Left ventricle myocardium inferior (tissue), 1 donor: Measurements from ENCODE around the gene SKAP2. TPM values are rescaled to one million over a fixed set of nuclear protein-coding genes. Genes with fewer than 3 reads are reported as not detected.

Source experiments
- DNase-seq: peaks from one replicate; pipeline ENCODE4 v3.0.0-alpha.2; 2020
- H3K27ac ChIP-seq: fragments of 200-600 bp; replicated peaks from 2 replicates; pipeline ENCODE4 v1.8.0; 2021
- H3K27me3 ChIP-seq: fragments of 200-600 bp; 2 replicates; pipeline ENCODE4 v1.8.0; 2021; ENCODE audit warnings: low read depth
- H3K36me3 ChIP-seq: fragments of 200-600 bp; 2 replicates; pipeline ENCODE4 v1.8.0; 2021
- H3K4me1 ChIP-seq: fragments of 200-600 bp; 2 replicates; pipeline ENCODE4 v1.8.0; 2021
- H3K4me3 ChIP-seq: fragments of 200-600 bp; 2 replicates; pipeline ENCODE4 v1.8.0; 2021; ENCODE audit warnings: mild to moderate bottlenecking, moderate library complexity
- H3K9me3 ChIP-seq: fragments of 200-600 bp; replicated peaks from 2 replicates; pipeline ENCODE4 v1.8.0; 2021
- intact Hi-C: fragments of 100-400 bp; cut with micrococcal nuclease; formaldehyde crosslinking; loops from one replicate; pipeline ENCODE4 v1.11.0; 2022
- total RNA-seq: library from RNA; stranded (reverse); fragmentation: NEBNext Ultra II Directional; extraction: Animal tissue kit (Norgen Biotek cat#: 25700); gene quantifications from one replicate; pipeline ENCODE4 v1.2.1, GENCODE V29; 2021
- TF ChIP-seq, protein P1 (sequence below): fragments of 200-600 bp; IDR thresholded peaks from 2 replicates; pipeline ENCODE4 v1.8.0; 2021; ENCODE audit warnings: antibody characterized with exemption, mild to moderate bottlenecking, borderline replicate concordance
- donor health status: DM: no; HTN: yes; CAD: no; lungs with severe emphysema.

Gene SKAP2
- total RNA-seq, 1 donor from 2014 or later, result 5.2 TPM

GRCh38 chr7:26760501-26760900 lies 103.9 kb downstream of the SKAP2 start:
- H3K9me3 ChIP-seq, result peaks cover 18% of the 10 kb centered on the region
- H3K27ac ChIP-seq, result no peak overlapping the region
- intact Hi-C loops, result no loop called here
- no peaks in the 10 kb centered on the region for H3K36me3 ChIP-seq
- TF ChIP-seq, protein P1, sequence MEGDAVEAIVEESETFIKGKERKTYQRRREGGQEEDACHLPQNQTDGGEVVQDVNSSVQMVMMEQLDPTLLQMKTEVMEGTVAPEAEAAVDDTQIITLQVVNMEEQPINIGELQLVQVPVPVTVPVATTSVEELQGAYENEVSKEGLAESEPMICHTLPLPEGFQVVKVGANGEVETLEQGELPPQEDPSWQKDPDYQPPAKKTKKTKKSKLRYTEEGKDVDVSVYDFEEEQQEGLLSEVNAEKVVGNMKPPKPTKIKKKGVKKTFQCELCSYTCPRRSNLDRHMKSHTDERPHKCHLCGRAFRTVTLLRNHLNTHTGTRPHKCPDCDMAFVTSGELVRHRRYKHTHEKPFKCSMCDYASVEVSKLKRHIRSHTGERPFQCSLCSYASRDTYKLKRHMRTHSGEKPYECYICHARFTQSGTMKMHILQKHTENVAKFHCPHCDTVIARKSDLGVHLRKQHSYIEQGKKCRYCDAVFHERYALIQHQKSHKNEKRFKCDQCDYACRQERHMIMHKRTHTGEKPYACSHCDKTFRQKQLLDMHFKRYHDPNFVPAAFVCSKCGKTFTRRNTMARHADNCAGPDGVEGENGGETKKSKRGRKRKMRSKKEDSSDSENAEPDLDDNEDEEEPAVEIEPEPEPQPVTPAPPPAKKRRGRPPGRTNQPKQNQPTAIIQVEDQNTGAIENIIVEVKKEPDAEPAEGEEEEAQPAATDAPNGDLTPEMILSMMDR, result no peak
- no peak overlapping the region for H3K4me3 ChIP-seq
- H3K4me1 ChIP-seq, result no peaks in the 10 kb centered on the region
- DNase-seq, result no peak
- H3K27me3 ChIP-seq, result no peaks in the 10 kb centered on the region

- Histone ChIP-seq H3K27me3 (no peaks in the 10 kb centered on the region), H3K9me3 (peaks cover 13% of the 10 kb centered on the region), H3K4me3 (no peak overlapping the region), H3K4me1 (no peaks in the 10 kb centered on the region), H3K27ac (no peak overlapping the region), H3K36me3 (no peaks in the 10 kb centered on the region)
- TF ChIP-seq, protein P1, result no peak
- intact Hi-C loops, result no loop called here
- no peak for DNase-seq
Measured at GRCh38 chr7:26759108-26759507, 105.3 kb downstream of the SKAP2 start.

GRCh38 chr7:26743205-26743604 lies 121.2 kb downstream of the SKAP2 start:
- no peak for DNase-seq
- Histone ChIP-seq H3K27ac (no peak overlapping the region), H3K4me3 (no peak overlapping the region), H3K9me3 (no peaks in the 10 kb centered on the region), H3K36me3 (no peaks in the 10 kb centered on the region), H3K4me1 (no peaks in the 10 kb centered on the region), H3K27me3 (no peaks in the 10 kb centered on the region)
- intact Hi-C loops, result no loop called here
- TF ChIP-seq, protein P1, result no peak

GRCh38 chr7:26735976-26736600 lies 128.3 kb downstream of the SKAP2 start:
- TF ChIP-seq, protein P1, result no peak
- no peaks in the 10 kb centered on the region for H3K4me1 ChIP-seq
- H3K4me3 ChIP-seq, result no peak overlapping the region
- intact Hi-C loops, result no loop called here
- peaks cover 8% of the 10 kb centered on the region for H3K27me3 ChIP-seq
- no peak overlapping the region for H3K27ac ChIP-seq
- no peaks in the 10 kb centered on the region for H3K9me3 ChIP-seq
- H3K36me3 ChIP-seq, result no peaks in the 10 kb centered on the region
- no peak for DNase-seq

DNA sequence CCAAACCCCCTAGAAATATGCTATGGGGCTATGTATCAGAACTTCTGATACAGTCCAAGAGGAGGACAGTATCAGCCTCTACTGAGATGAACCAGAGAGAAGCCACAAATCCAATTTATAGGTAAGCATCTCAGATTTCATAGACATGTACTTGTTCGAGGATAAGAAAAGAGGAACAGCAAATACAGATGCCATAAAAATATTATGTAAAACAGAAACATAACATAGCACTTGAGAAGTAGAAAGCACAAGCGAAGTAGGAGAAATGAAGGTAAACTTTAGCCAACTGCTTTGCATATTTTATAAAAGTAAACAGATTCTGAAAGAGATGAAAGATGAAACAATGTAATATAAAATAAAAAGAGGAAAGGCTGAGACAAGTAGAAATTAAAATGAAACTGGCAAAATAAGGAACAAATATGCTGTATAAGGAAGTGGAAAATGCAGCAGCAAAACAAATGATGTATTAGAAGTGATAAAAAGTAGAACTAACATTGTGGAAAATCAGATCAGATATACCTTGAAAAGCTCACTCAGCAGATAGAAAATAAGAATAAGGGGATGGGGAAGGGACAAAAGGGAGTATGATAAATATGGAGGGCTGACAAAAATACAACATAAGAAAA lies 135.1 kb downstream of the SKAP2 start:
- intact Hi-C loops, result no loop called here
- no peaks in the 10 kb centered on the region for H3K9me3 ChIP-seq
- TF ChIP-seq, protein P1, result no peak
- no peak for DNase-seq
- peaks cover under 1% of the 10 kb centered on the region for H3K27me3 ChIP-seq
- no peak overlapping the region for H3K4me3 ChIP-seq
- no peaks in the 10 kb centered on the region for H3K36me3 ChIP-seq
- no peaks in the 10 kb centered on the region for H3K4me1 ChIP-seq
- H3K27ac ChIP-seq, result no peak overlapping the region
